HepG2 (cell line): ENCODE results near the gene PRKN. TPM values are rescaled to one million over a fixed set of nuclear protein-coding genes. Genes with fewer than 3 reads are reported as not detected.

Experiments
- ATAC-seq: fragments of 200-7000 bp; cut with Tn5 transposase; 3 replicates; pipeline ENCODE4 v1.9.1; 2020; ENCODE audit warnings: mild to moderate bottlenecking, moderate library complexity
- BruUV-seq: library from RNA; stranded (reverse); fragments of 400-500 nt; replicated peaks from 2 replicates; lab custom pipeline; 2021; lab: Mats Ljungman, UMichigan
- CTCF ChIA-PET: fragments of 300-600 bp; formaldehyde crosslinking; extraction: SDS; loops from one replicate; lab custom pipeline; 2021; ENCODE audit warnings: low total read pairs, inconsistent platforms, low intra/inter-chr PET ratio; lab: Yijun Ruan, JAX
- POLR2A ChIA-PET: fragments of 350-600 bp; sonication (Branson Sonifier 250); formaldehyde crosslinking; loops from one replicate; lab custom pipeline; 2020; ENCODE audit warnings: antibody characterized with exemption, inconsistent platforms; lab: Yijun Ruan, JAX
- DNase-seq: peaks from one replicate; pipeline ENCODE4 v3.0.0-alpha.2; 2015; ENCODE audit warnings: low spot score
- FAIRE-seq: peaks from 3 replicates; lab custom pipeline; 2011; peaks lifted over from hg19 to GRCh38; lab: Jason Lieb, UNC
- H2AFZ ChIP-seq: one replicate; pipeline ENCODE4 v1.6.1; 2011; ENCODE audit warnings: low read length, inconsistent platforms
- H3K27ac ChIP-seq: fragments of 300-600 bp; 3 replicates; pipeline ENCODE4 v1.8.0; 2011; ENCODE audit warnings: mixed run types, mild to moderate bottlenecking, mixed read lengths, low read length, inconsistent platforms; ENCODE audit not compliant: insufficient read depth; ENCODE audit errors: extremely low read length
- H3K27me3 ChIP-seq, 2 experiments: fragments of 200-600 bp in 1 of 2; 2 replicates in 1 of 2; 3 replicates in 1 of 2; pipeline versions ENCODE4 v1.6.0 to v1.8.0; 2011; ENCODE audit warnings: low read length in 2 of 2, mild to moderate bottlenecking in 2 of 2, moderate library complexity in 2 of 2, inconsistent platforms in 1 of 2; ENCODE audit not compliant: insufficient read depth in 2 of 2, control insufficient read depth in 1 of 2
- H3K36me3 ChIP-seq, 2 experiments: fragments of 200-600 bp in 1 of 2; replicated peaks in 1 of 2; 2 replicates in 1 of 2; 3 replicates in 1 of 2; pipeline versions ENCODE4 v1.5.1 to v1.8.0; 2011; ENCODE audit warnings: low read length in 2 of 2, inconsistent platforms in 1 of 2; ENCODE audit not compliant: insufficient read depth in 2 of 2, control insufficient read depth in 1 of 2
- H3K4me1 ChIP-seq: 2 replicates; pipeline ENCODE4 v1.5.1; 2012; ENCODE audit warnings: low read length, inconsistent platforms; ENCODE audit not compliant: insufficient read depth
- H3K4me2 ChIP-seq: 2 replicates; pipeline ENCODE4 v1.6.0; 2011; ENCODE audit warnings: low read depth, low read length, inconsistent platforms
- H3K4me3 ChIP-seq, 3 experiments: fragments of 200-600 bp in 1 of 3; sonication (generic), shearing (Covaris generic) in 1 of 3; replicated peaks in 1 of 3; 2 replicates each; pipeline ENCODE4 v1.5.1; 2011 to 2016; ENCODE audit warnings: low read length in 3 of 3, inconsistent platforms in 2 of 3, low read depth in 2 of 3, mild to moderate bottlenecking in 2 of 3, control low read depth in 1 of 3, mixed read lengths in 1 of 3; ENCODE audit not compliant: insufficient read depth in 1 of 3
- H3K79me2 ChIP-seq: one replicate; pipeline ENCODE4 v1.6.1; 2011; ENCODE audit warnings: low read length, inconsistent platforms; ENCODE audit not compliant: insufficient read depth
- H3K9ac ChIP-seq: 2 replicates; pipeline ENCODE4 v1.6.0; 2011; ENCODE audit warnings: mild to moderate bottlenecking, low read depth, low read length, inconsistent platforms; ENCODE audit not compliant: insufficient read depth
- H3K9me3 ChIP-seq: 2 replicates; pipeline ENCODE4 v1.5.1; 2012; ENCODE audit warnings: mild to moderate bottlenecking, low read length
- H4K20me1 ChIP-seq: 2 replicates; pipeline ENCODE4 v1.6.0; 2011; ENCODE audit warnings: inconsistent platforms, mild to moderate bottlenecking, low read length, moderate library complexity; ENCODE audit not compliant: insufficient read depth
- FOXP1 ChIP-seq, 2 experiments: fragments of 450-650 bp in 1 of 2; IDR thresholded peaks; 2 replicates each; pipeline ENCODE4 v1.6.1; 2017 to 2018; ENCODE audit warnings: antibody characterized with exemption in 1 of 2
- ISL2 ChIP-seq: sonication (generic); formaldehyde crosslinking; IDR thresholded peaks from 2 replicates; pipeline ENCODE4 v1.5.0; 2020; ENCODE audit warnings: missing genetic modification reagents
- KDM3A ChIP-seq: IDR thresholded peaks from 2 replicates; pipeline ENCODE4 v1.6.1; 2018; ENCODE audit warnings: low read depth, missing compliant biosample characterization
- KLF11 ChIP-seq: IDR thresholded peaks from 2 replicates; pipeline ENCODE4 v1.6.1; 2016; ENCODE audit warnings: missing compliant biosample characterization
- NR2C2 ChIP-seq: sonication (generic); formaldehyde crosslinking; IDR thresholded peaks from 2 replicates; pipeline ENCODE4 v1.4.0; 2020; ENCODE audit warnings: missing genetic modification reagents, mild to moderate bottlenecking, moderate library complexity, borderline replicate concordance
- PHB2 ChIP-seq: fragments of 450-650 bp; IDR thresholded peaks from 2 replicates; pipeline ENCODE4 v1.6.1; 2018; ENCODE audit not compliant: partially characterized antibody
- RFXAP ChIP-seq: sonication (generic); formaldehyde crosslinking; IDR thresholded peaks from 2 replicates; pipeline ENCODE4 v1.4.0; 2020; ENCODE audit warnings: missing genetic modification reagents, borderline replicate concordance
- ZBTB7B ChIP-seq: sonication (generic); formaldehyde crosslinking; IDR thresholded peaks from 2 replicates; pipeline ENCODE4 v1.4.0; 2020; ENCODE audit warnings: missing genetic modification reagents
- ZNF451 ChIP-seq: sonication (generic); formaldehyde crosslinking; IDR thresholded peaks from 2 replicates; pipeline ENCODE4 v1.5.0; 2020; ENCODE audit warnings: mild to moderate bottlenecking, missing genetic modification reagents
- ZNF672 ChIP-seq: sonication (generic); formaldehyde crosslinking; IDR thresholded peaks from 2 replicates; pipeline ENCODE4 v1.8.1; 2022; ENCODE audit warnings: missing genetic modification reagents
- ZNF766 ChIP-seq: sonication (generic); formaldehyde crosslinking; IDR thresholded peaks from 2 replicates; pipeline ENCODE4 v1.5.0; 2020; ENCODE audit warnings: missing genetic modification reagents, borderline replicate concordance
- ZNF788 ChIP-seq: sonication (generic); formaldehyde crosslinking; IDR thresholded peaks from 2 replicates; pipeline ENCODE4 v1.5.0; 2020; ENCODE audit warnings: mild to moderate bottlenecking, missing genetic modification reagents, borderline replicate concordance
- ZNF891 ChIP-seq: sonication (generic); formaldehyde crosslinking; IDR thresholded peaks from 2 replicates; pipeline ENCODE4 v1.5.0; 2020; ENCODE audit warnings: mild to moderate bottlenecking, missing genetic modification reagents
- WGBS: methylation state at CpG from one replicate; pipeline ENCODE4 v1.1.6; 2017; ENCODE audit warnings: low lambda C conversion rate; 5-methylcytosine and 5-hydroxymethylcytosine counted together
- in situ Hi-C: cut with HindIII; loops from 2 replicates; pipeline ENCODE4 v1.10.0; 2017; ENCODE audit warnings: low pct_unique_long_range_greater_than_20kb; ENCODE audit not compliant: extremely low pct_ligation_motif_present
- intact Hi-C: fragments of 100-400 bp; cut with micrococcal nuclease; formaldehyde crosslinking; loops from one replicate; pipeline ENCODE4 v1.10.0; 2022; ENCODE audit not compliant: unreplicated experiment
- polyA plus RNA-seq, 8 experiments: library from polyadenylated mRNA; depleted of rRNA in 3 of 8; stranded (reverse) in 7 of 8; unstranded in 1 of 8; fragments of >200 nt; fragmentation: Illumina TruSeq in 4 of 8; extraction: Trizol in 4 of 8; gene quantifications; 2 replicates each; pipeline versions ENCODE4 v1.2.1 to v1.2.3, GENCODE V29; 2011 to 2016; ENCODE audit warnings: low read depth in 4 of 8, missing spikeins in 1 of 8, mixed read lengths in 1 of 8; ENCODE audit not compliant: insufficient read depth in 1 of 8
- total RNA-seq, 5 experiments: library from RNA; depleted of rRNA; stranded (reverse); fragments of >200 nt; fragmentation: Illumina TruSeq; extraction: Trizol; gene quantifications; 2 replicates each; pipeline ENCODE4 v1.2.3, GENCODE V29; 2016; ENCODE audit warnings: low read depth in 1 of 5
- TF ChIP-seq, protein P1 (sequence below): sonication (generic); formaldehyde crosslinking; IDR thresholded peaks from 2 replicates; pipeline ENCODE4 v1.4.0; 2020; ENCODE audit warnings: missing genetic modification reagents, borderline replicate concordance
- TF ChIP-seq, protein P2 (sequence below): sonication (generic); formaldehyde crosslinking; IDR thresholded peaks from 2 replicates; pipeline ENCODE4 v1.9.0; 2021; ENCODE audit warnings: missing genetic modification reagents, borderline replicate concordance

Gene PRKN
- total and polyA plus RNA-seq, 2 of the 13 experiments (the other 11 are each of a cell fraction or from before 2014, with no cell fraction given) = 0.31 to 0.44 TPM

DNA sequence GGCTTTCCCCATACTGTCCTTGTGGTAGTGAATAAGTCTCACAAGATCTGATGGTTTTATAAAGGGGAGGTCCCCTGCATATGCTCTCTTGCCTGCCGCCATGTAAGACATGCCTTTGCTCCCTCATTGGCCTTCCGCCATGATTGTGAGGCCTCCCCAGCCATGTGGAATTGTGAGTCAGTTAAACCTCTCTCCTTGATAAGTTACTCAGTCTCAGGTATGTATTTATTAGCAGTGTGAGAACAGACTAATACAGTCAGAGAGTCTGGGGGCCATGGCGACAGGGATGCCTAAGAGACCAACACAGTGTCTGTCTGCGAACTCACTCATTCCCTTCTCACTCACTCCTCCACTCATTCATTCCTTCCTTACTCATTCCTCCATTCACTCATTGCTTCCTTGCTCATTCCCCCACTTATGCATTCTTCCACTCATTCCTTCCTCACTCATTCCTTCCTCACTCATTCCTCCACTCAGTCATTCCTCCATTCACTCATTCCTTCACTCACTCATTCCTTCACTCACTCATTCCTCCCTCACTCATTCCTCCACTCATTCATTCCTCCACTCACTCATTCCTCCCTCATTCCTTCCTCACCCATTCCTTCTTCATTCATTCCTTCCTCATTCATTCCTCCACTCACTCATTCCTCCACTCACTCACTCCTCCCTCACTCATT is 1316.2 kb downstream of the PRKN start:
- H2AFZ ChIP-seq = no peak overlapping the region
- no peak for TF ChIP-seq ZNF891 (CRISPR knock-in tag)
- no peak for TF ChIP-seq ZNF451
- TF ChIP-seq ZBTB7B (CRISPR knock-in tag) = no peak
- peak; percentile 42 for TF ChIP-seq PHB2
- TF ChIP-seq FOXP1 (IDR thresholded peaks at IDR 0.05) = 0 out of 2 replicates have a peak, but pooled peaks have one; percentile 13
- no peak for TF ChIP-seq FOXP1 (CRISPR knock-in tag; IDR thresholded peaks at IDR 0.05)
- TF ChIP-seq KDM3A (CRISPR knock-in tag) = no peak
- TF ChIP-seq ZNF672 = no peak
- CTCF ChIA-PET = no interaction called here
- no TSS peak for BruUV-seq
- no peak overlapping the region for H3K9ac ChIP-seq
- WGBS = 53% methylated on average over 4 of the region's 4 CpGs
- no peaks in the 10 kb centered on the region for H4K20me1 ChIP-seq
- H3K36me3 ChIP-seq = no peaks in the 10 kb centered on the region
- DNase-seq (no peak), FAIRE-seq (no peak), ATAC-seq (no peak)
- H3K27me3 ChIP-seq = peaks cover 0 to 28% of the 10 kb centered on the region in 2 experiments; a peak in 3 of 5 replicates
- intact Hi-C loops (no loop called here), in situ Hi-C loops (no loop called here)
- H3K27ac ChIP-seq = no peak overlapping the region
- H3K4me1 ChIP-seq = no peaks in the 10 kb centered on the region
- peaks cover 11% of the 10 kb centered on the region for H3K9me3 ChIP-seq
- no peak overlapping the region for H3K4me3 ChIP-seq
- H3K4me2 ChIP-seq = no peak overlapping the region
- POLR2A ChIA-PET = no interaction called here
- no peaks in the 10 kb centered on the region for H3K79me2 ChIP-seq

DNA sequence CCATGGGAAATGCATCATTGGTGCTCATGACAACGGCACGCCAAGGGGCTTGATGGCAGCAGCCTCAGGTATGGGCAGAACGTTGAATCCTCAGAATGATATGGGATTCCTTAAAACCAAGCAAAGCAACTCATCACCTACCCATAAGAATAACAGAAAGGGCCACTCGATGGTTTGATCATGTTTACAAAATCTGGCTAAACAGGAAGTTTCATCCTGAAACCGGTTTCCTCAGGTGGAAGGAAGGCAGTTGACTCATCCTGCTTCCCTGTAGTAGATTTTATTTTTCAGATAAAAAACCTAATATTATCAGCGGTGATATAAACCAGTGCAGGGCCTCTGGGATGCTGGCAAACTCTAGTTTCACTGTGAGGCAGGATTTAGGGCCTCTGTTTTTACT is 1316.8 kb downstream of the PRKN start:
- CTCF ChIA-PET = no interaction called here
- Histone ChIP-seq H3K4me1 (no peaks in the 10 kb centered on the region), H4K20me1 (no peaks in the 10 kb centered on the region), H3K4me2 (no peak overlapping the region), H2AFZ (no peak overlapping the region), H3K27me3 (peaks cover 0 to 21% of the 10 kb centered on the region in 2 experiments; a peak in 3 of 5 replicates), H3K9ac (no peak overlapping the region), H3K79me2 (no peaks in the 10 kb centered on the region), H3K36me3 (no peaks in the 10 kb centered on the region), H3K4me3 (no peak overlapping the region), H3K27ac (no peak overlapping the region), H3K9me3 (peaks cover 11% of the 10 kb centered on the region)
- intact Hi-C loops = no loop called here
- ATAC-seq (no peak), DNase-seq (no peak), FAIRE-seq (no peak)
- POLR2A ChIA-PET = no interaction called here
- WGBS = 40% methylated on average over 6 of the region's 6 CpGs
- in situ Hi-C loops = no loop called here
- BruUV-seq = no TSS peak
- TF ChIP-seq ZNF788 (CRISPR knock-in tag) (no peak), KLF11 (CRISPR knock-in tag) (no peak), RFXAP (CRISPR knock-in tag) (no peak), ISL2 (no peak), ZNF766 (CRISPR knock-in tag) (no peak), NR2C2 (CRISPR knock-in tag) (no peak)
- TF ChIP-seq, protein P1, sequence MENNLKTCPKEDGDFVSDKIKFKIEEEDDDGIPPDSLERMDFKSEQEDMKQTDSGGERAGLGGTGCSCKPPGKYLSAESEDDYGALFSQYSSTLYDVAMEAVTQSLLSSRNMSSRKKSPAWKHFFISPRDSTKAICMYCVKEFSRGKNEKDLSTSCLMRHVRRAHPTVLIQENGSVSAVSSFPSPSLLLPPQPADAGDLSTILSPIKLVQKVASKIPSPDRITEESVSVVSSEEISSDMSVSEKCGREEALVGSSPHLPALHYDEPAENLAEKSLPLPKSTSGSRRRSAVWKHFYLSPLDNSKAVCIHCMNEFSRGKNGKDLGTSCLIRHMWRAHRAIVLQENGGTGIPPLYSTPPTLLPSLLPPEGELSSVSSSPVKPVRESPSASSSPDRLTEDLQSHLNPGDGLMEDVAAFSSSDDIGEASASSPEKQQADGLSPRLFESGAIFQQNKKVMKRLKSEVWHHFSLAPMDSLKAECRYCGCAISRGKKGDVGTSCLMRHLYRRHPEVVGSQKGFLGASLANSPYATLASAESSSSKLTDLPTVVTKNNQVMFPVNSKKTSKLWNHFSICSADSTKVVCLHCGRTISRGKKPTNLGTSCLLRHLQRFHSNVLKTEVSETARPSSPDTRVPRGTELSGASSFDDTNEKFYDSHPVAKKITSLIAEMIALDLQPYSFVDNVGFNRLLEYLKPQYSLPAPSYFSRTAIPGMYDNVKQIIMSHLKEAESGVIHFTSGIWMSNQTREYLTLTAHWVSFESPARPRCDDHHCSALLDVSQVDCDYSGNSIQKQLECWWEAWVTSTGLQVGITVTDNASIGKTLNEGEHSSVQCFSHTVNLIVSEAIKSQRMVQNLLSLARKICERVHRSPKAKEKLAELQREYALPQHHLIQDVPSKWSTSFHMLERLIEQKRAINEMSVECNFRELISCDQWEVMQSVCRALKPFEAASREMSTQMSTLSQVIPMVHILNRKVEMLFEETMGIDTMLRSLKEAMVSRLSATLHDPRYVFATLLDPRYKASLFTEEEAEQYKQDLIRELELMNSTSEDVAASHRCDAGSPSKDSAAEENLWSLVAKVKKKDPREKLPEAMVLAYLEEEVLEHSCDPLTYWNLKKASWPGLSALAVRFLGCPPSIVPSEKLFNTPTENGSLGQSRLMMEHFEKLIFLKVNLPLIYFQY = no peak
- TF ChIP-seq, protein P2, sequence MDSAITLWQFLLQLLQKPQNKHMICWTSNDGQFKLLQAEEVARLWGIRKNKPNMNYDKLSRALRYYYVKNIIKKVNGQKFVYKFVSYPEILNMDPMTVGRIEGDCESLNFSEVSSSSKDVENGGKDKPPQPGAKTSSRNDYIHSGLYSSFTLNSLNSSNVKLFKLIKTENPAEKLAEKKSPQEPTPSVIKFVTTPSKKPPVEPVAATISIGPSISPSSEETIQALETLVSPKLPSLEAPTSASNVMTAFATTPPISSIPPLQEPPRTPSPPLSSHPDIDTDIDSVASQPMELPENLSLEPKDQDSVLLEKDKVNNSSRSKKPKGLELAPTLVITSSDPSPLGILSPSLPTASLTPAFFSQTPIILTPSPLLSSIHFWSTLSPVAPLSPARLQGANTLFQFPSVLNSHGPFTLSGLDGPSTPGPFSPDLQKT = no peak
